GM13977 (cell line): ENCODE measurements around the gene FLNA.

ENCODE experiments used
- DNase-seq: peaks from one replicate; pipeline ENCODE4 v3.0.0; 2012; ENCODE audit warnings: low spot score
- CTCF ChIP-seq: IDR thresholded peaks from 2 replicates; pipeline ENCODE4 v1.5.1; 2012; ENCODE audit warnings: mild to moderate bottlenecking, control low read depth; ENCODE audit not compliant: insufficient read depth; ENCODE audit errors: extremely low read depth, missing control alignments
- in situ Hi-C: fragments of 300-500 bp; cut with MboI; formaldehyde crosslinking; loops from one replicate; pipeline ENCODE4 v1.12.0; 2022; ENCODE audit warnings: low sequenced_read_pairs, low pct_unique_long_range_greater_than_20kb, mixed read lengths, inconsistent platforms; ENCODE audit not compliant: unreplicated experiment

The FLNA gene

DNA sequence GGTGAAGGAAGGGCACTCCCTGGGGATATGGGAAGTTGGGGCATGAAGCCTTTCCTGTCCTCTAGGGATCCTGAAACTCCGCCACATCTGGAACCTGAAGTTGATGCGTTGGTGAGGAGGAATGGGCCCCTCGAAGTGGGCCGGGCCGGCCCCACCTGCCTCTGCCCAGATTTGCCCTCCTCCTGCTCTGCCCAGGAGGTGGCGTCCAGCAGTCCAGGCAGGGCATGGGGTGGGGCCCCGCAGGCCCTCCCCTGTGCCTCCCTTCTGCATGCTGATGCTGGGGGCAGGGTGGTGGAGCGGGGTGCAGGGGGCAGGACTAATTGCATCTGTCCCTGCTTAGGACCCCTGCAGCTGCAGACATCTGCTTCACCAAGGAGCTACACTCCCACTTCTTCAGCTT lies 38.7 kb upstream of the FLNA start:
- in situ Hi-C loops: no loop called here
- no peak for TF ChIP-seq CTCF
- DNase-seq: no peak

DNA sequence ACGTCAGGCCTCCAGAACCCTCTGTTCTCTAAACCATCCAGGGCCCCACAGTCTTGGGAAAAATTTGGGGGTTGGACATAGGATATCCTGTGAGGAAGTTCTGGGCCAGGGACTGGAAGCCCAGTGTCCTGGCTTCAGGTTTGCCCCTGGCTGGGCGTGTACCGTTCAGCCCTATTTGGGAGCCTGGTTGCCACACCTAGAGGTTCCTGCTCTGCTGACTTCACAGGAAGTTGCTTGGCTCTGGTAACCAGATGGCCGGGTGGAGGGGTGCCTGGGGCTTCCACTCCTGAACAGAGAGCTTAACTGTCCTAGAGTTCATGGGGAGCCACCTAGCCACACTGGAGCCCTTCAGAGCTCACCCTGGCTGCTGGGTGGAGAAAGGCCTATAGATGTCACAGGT lies 38.0 kb upstream of the FLNA start:
- DNase-seq: no peak
- in situ Hi-C loops: no loop called here

DNA sequence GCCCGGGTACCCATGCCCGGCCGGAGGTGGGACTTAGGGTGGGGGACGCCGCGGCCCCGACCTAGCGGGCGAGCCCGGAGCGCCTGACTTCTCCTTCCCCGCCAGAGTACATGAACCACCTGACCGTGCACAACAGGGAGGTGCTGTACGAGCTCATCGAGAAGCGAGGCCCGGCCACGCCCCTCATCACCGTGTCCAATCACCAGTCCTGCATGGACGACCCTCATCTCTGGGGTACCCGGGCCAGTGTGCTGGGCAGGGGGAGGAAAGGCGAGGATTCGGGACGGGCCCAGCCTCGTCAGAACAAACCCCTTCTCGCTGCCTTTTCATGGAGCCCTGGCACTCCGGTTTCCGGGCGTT lies 37.5 kb upstream of the FLNA start:
- TF ChIP-seq CTCF: no peak
- DNase-seq: peak; percentile 79
- in situ Hi-C loops: no loop called here

More for the DNA sequence above, 38.0 kb upstream of the FLNA start:
- TF ChIP-seq CTCF: no peak

- no peak for TF ChIP-seq CTCF
- in situ Hi-C loops: no loop called here
- DNase-seq: peak; percentile 58
These were observed 34.9 kb upstream of the FLNA start, which contains the start of gene DNASE1L1 for GRCh38 chrX:154409222-154409871. Gene DNASE1L1 (minus strand): TSS chrX:154409254. CDS start chrX:154405568, 3,686 bp downstream.

DNA sequence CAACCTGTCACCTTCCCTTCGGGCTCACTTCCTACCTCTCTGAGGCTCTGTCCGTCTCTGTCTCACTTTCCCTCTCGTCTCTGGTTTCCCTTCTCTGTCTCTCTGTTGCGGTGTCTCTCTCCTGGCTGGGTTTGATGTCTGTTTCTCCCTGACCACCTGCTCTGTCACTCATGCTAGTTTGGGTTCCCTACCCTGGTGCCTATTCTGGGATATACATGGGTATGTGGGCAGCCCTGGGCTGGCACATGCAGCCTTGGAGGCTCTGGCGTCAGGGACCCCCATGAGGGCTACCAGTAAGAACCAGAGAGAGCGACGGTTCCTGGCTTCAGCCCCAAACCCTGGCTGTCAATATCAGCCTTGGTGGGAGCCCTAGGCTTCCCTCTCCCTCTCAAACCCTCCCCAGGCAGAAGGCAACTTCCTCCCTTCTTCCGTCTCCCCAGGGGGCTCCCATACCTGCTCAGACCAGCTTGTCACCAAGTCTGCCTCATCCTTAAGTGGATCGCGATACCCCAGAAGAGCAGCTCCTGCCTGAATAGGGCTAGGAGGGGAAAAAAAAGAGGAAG lies 34.3 kb upstream of the FLNA start:
- in situ Hi-C loops: no loop called here
- no peak for TF ChIP-seq CTCF
- no peak for DNase-seq

DNA sequence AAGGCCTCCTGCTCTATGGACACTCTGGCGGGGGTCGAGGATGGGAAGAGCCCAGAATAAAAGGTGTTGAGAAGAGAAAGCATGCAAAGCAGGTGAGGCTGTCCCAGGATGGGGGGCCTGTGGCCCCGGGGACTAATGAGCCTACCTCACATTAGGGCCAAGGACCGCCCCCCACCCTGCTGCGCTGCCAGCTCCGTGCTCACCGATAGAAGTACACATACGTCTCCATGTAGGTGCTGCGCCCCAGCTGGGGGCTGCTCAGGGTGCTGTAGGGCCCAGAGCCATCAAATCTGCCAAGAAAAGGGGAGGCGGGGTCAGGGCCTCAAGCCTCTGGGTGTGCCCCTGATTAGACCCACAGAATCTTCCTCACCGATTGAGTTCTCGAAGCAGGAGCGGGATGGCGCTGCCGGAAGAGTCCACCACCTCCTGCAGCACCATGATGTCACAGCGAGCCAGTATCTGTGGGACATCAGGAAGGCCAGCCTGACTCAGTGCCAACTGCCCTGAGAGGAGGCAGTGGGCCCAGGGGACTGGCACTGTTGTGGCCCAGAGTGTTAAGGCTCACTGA lies 30.3 kb upstream of the FLNA start:
- in situ Hi-C loops: no loop called here
- DNase-seq: no peak
- no peak for TF ChIP-seq CTCF

- no peak for DNase-seq
- in situ Hi-C loops: no loop called here
- no peak for TF ChIP-seq CTCF
These were observed 29.4 kb upstream of the FLNA start for GRCh38 chrX:154403858-154404257.
